Measurements from ENCODE around the gene ILKAP.

Gene ILKAP

DNA sequence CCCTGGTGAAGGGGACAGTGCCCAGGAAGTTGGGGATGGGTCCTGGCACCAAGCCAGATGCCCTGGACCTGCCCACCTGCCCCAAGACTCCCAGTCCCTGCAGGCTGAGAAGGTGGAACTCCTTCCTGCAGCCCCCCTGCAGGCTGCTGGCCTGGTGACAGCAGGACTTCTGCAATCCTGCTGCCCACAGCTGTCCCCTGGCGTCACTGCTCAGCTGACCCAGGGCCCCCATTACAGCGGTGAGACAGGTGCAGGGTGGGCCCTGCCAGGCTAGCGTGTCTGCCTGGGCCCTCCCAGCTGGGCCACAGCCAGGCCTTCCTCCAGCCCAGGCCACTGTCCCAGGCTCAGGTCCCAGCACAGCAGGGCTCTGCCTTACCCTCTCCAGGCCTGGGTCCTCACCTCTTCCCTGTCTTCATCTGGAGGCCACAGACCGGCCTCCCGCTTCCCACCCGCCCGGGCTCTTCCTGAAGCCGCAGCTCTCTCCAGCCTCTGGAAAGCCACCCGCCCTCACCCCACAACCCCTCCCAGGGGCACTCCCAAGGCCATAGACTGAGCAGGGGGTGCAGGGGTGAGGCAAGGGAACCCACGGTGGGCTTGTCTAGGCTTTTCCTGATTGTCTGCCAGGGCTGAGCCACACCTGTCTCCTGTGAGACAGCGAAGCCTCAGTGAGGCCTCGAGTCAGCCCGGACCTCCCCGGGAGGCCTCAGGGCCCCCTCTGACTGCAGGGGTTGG is 53.5 kb downstream of the ILKAP start:
- no peak for DNase-seq

DNA sequence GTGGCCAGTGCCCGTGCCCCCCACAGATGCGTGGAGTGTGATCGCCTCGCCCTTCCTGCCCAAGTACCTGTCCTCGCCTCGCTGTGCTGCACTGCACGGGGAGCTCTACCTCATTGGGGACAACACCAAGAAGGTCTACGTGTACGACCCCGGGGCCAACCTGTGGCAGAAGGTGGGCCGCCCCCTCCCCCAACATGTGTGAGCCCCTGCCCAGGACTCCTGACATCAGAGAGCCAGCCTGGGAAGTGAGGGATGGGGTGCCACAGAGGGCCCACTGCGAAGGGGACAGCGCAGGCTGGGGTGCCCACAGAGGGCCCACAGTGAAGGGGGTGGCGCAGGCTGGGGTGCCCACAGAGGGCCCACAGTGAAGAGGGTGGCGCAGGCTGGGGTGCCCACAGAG is 54.5 kb downstream of the ILKAP start:
- no peak for DNase-seq

DNA sequence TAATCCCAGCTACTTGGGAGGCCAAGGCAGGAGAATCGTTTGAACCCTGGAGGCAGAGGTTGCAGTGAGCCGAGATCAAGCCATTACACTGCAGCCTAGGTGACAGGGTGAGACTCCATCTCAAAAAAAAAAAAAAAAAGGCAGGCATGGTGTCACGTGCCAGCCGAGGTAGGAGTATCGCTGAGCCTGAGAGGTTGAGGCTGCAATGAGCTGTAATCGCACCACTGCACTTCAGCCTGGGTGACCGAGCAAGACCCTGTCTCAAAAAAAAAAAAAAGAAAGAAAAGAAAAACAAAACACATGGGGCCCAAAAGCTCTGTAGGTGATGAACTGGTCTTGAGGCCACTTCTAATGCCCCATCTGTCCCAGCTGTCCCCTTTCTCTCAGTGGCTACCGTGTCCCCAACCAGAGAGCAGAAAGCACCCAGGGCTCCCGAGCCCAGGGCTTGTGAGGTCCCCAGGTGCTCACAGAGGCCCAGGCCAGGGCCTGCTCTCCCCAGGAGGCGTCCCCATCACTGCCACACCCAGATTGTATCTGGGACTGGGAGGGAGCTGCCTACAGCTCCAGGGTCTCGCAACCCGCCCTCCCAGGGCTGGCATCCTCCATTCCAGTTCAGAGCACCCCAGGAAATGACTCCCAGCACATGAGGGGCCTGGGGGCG is 56.5 kb downstream of the ILKAP start:
- no peak for DNase-seq

DNA sequence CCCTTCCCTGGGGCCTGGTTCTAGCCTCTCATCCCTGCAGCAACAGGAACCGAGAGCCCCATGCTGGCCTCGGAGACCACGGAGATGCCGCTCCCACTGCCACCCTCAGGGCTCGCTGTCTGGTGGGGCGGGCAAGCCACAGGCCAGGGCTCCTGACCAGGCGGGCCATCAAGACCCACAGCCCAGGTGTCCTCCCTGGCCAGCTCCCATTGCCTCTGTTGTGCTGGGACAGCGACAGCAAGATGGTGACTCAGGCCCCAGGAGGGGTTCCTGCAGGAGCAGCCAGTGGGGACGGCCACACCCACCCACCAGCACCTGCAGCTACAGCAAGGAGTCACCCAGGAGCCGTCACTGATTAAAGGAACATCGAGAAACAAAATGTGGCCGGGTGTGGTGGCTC is 57.6 kb downstream of the ILKAP start:
- DNase-seq: no peak

DNA sequence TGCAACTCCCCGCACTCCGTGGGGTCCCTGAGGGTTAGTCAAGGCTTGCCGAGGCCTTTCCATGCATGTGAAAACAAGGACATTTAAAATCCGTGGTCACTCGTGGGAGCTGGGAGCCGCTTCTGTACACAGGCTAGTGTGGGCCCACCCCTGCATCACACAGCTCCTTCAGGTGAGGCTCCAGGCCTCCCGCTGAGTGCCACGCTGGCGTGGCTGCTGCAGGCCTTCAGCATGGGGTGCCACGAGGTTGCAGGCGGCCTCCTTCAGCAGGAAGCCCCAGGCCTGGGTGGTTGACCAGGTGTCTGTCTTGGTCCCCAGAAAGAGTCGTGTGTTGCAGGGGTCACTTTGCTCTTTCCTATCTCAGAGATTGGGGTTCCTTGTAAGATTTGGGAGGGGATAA is 58.4 kb downstream of the ILKAP start:
- DNase-seq: no peak

DNA sequence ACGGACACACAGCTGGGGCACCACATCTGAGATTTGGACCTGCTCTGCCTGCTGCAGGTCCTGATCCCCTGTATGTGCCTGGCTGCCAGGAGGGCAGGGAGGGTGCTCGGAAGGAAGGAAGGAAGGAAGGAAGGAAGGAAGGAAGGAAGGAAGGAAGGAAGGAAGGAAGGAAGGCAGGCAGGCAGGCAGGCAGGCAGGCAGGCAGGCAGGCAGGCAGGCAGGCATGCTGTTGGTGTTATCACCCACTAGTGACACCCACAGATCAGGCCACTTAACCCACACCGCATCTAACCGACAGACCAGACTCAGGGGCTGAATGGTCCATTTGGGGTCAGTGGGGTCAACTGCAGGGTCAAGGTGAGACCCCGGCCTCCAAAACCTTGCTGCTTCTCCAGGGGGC is 59.2 kb downstream of the ILKAP start:
- DNase-seq: no peak

DNA sequence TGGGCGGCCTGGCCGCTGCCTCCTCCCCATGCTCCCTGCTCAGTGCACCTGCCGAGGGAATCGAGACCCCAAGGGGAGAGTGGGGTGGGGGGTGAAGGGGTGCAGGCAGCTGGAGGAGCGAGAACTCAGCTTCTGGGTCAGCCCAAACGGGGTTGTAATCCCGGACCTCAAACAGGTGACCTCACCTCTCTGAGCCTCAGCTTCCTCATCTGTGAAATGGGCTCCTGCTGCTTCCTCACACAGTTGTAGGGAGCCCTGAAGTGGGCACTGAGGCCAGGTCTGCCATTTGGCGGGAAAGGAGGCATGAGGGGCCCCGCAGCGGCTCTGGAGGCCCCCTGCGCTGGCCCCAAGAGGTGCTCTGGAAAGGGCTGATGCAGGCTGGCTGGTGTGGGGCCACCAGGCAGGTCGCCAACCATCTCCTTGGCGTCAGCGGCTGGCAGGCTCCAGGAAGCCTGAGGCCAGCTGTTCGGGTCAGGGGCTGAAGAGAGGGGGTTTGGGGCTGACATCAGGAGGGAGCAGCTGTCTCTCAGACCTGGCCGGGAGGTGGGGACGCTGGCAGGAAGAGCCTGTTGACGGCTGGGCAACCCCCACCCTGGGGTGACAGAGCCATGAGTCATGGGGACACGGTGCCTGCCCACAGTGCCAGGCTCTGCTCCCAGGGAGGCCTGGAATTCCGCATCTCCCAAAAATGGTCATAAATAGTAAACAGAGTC is 60.1 kb downstream of the ILKAP start:
- DNase-seq: no peak

DNA sequence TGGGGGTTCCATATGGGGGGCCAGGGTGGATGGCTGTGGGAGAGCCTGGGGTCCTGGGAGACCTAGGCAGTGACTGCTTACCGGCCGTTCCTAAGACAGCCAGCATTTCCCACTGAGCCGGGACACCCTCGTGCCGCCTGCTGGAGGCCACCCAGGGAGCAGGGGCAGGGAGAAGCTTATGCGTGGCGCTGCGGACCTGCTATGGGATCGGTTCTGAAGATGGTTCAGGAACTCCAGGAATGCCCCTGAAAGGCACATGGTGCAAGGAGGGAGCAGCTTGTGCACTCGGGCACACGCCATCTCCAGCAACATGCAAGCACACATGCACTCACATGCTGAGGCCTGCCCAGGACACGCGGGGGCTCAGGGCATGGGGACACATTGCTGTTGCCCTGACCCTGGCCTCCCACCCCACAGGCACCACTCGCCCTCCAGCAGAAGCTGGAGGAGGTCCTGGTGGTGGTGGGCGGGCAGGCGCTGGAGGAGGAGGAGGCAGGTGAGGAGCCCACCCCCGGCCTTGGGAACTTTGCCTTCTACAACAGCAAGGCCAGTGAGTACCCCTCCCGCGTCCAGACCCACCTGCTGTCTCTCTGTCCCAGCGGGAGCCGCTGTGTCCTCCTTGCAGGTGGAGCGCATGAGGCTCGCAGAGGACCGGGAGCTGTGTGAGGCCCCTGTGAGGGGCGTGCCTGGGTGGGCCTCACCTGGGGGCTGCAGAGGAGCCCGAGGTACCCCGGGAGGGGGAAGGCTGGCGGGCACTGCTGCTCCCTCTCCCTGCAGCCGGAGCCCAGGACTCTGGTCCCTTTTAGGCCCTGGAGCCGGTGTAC is 60.9 kb downstream of the ILKAP start:
- DNase-seq: no peak

DNA sequence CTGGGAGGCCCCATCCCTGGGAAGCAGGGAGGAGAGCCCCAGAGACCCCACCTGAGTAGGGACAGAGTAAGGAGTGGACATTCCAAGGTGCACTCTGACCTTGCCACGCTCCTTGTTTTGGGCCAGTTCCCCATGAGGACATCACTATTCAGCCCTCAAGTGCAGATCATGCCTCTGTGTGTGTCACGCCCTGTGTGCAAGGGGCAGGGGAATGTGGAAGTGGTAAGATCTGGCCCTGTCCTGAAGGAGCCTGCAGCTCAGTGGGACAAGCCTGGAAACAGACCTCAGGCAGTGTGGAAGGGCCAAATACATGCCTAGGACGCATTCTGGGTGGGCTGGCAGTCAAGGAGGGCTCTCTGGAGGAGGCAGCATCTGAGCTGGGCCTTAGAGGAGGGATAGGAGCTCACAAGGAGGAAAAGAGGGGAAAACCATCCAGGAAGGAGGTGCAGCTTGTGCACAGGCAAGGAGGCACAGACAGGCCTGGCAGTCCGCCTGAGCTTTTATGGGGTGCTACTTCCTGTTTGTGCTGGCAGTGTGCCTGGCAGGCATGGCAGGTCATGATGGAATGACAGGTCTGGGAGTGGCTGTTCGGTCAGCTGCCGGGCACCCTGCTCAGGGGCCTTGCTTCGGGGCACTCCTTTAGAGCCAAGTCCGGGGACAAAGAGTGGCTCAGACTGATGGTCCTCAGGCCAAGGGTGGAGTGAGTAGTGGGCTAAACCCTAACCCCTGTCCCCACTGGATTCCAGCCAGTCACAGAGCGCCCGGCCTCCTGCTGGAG is 61.8 kb downstream of the ILKAP start:
- DNase-seq: peak in 1 of 2 donors; percentile 24

DNA sequence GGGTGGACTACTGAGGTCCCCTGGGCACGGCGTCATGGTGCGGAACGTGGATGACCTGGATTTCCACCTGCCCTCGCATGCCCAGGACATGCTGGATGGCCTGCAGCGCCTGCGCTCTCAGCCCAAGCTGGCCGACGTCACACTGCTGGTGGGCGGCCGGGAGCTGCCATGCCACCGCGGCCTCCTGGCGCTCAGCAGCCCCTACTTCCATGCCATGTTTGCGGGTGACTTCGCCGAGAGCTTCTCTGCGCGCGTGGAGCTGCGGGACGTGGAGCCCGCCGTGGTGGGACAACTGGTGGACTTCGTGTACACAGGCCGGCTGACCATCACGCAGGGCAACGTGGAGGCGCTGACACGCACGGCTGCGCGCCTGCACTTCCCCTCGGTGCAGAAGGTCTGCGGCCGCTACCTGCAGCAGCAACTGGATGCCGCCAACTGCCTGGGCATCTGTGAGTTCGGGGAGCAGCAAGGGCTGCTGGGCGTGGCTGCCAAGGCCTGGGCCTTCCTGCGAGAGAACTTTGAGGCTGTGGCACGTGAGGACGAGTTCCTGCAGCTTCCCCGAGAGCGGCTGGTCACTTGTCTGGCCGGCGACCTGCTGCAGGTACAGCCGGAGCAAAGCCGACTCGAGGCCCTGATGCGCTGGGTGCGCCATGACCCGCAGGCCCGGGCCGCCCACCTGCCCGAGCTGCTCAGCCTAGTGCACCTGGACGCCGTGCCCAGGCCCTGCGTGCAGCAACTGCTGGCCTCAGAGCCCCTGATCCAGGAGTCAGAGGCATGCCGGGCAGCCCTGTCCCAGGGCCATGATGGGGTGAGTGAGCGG is 62.6 kb downstream of the ILKAP start:
- no peak for DNase-seq

DNA sequence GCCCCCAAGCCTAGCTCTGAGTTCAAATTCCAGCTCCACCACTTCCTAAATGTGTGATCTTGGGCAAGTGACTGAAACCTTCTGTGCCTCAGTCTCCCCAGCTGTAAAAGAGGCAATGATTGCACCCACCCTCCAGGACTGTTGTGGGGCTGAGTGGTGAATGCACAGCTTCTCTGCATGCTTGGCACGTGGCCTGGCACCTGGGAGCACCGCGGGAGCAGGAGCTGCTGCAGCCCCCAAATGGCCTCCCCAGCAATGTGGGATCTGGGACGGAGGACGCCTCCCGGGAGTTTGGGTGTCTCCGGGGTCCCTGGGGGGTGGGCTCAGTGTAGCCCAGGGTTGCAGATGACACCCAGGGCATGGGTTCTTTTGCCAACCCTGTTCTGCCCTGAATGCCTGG is 63.5 kb downstream of the ILKAP start:
- DNase-seq: no peak

DNA sequence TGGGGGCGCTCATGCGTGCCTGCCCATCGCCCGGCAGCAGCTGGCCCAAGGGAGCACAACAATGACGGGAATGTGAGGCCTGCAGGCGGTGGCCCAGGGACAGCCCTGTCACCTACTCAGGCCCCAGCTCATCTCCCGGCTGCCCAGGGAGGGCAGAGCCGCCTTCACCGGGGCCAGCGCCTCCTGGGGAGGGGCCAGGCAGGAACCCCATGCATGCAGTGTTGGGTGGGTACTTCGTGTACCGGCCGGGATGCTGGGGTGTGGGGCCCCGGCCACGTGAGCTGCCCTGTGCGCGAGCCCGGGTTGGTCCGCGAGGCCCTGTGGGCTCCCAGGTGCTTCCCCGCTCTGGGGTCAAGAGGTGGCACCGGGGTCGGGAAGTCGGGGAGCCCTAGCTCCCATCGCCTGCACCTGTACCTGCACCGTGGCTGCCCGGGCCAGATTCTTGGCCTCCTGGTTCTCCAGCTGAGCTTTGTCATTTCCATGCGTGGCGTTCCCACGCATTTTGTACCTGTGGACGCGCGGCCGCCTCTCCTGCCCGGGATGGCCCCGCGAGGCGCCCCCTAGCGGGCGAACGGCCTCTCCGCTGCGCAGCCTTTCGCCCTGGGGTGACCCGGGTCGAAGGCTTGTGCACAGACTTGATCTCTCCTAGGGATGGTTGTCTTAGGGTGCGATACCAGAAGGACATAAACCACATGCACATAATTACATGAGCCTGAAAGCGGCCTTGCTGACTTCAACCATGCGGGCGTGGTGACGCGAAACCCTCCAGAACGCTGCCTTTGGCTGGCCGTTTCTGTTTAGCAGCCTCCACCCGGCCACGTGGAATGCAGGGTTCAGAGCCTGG is 64.1 kb downstream of the ILKAP start:
- DNase-seq: peak in 1 of 2 donors; percentile 19

DNA sequence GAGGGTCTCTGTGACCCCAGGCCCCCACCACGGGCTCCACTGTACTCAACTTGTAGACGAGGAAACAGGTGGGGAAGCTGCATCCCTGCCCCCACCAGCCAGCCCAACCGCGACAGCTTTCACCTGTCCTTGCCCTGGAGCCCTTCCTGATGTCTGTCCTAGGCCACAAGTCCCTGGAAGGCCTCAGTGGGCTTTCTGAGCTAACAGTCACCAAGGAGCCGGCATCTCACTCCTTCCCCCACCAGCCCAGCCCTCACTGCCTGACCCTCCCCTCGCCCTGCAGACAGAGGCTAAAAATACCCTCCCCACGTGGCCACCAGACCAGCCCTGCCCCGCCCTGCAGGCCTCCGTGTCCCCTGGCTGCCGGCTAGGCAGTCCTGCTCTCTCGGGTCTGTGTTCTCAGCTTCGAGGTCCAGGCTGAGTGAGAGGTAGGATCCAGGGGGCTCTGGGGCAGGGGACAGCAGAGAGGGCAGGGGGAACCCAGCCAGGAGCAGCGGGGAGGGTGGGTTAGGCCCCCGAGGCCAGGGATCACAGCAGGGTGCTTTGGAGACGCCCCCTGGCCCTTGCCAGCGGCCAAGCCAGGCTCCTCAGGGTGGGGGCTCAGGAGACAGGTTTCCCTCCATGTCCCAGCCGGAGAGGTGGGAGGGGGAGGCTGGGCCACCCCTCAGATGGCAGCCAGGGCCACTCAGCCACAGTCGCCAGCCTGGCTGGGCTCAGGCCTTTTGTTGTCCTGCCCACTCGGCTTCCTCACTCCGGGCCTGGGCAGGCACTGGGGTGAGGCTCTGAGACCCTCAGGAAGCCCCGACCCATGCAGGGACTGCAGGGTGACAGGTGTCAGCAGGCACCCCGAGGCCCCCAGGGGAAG is 64.9 kb downstream of the ILKAP start, which contains the start of gene KLHL30:
TSS of gene KLHL30 (plus strand) at position 338 of the 865 bp plus-strand sequence. CDS start 2,087 bp downstream, outside the sequence.
- DNase-seq: no peak

DNA sequence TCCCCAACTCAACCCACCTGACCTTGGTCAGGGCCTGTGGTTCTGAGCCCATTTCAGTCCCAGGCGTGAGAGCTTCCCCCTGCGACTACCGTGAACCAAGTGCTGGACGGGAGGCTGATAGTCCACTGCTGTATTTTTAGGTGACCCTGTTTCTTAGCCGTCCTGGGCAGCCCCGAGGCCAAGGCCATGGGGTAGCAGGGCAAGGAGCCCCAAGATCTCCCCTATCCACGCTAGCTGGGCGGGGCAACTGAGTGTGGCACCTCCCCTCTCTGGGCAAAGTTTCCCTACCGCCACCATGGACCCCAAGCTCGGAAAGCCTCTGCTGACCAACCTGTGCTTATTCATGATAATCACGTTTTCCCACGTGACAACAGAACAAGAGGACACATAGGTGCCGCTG is 65.6 kb downstream of the ILKAP start:
- DNase-seq: no peak

DNA sequence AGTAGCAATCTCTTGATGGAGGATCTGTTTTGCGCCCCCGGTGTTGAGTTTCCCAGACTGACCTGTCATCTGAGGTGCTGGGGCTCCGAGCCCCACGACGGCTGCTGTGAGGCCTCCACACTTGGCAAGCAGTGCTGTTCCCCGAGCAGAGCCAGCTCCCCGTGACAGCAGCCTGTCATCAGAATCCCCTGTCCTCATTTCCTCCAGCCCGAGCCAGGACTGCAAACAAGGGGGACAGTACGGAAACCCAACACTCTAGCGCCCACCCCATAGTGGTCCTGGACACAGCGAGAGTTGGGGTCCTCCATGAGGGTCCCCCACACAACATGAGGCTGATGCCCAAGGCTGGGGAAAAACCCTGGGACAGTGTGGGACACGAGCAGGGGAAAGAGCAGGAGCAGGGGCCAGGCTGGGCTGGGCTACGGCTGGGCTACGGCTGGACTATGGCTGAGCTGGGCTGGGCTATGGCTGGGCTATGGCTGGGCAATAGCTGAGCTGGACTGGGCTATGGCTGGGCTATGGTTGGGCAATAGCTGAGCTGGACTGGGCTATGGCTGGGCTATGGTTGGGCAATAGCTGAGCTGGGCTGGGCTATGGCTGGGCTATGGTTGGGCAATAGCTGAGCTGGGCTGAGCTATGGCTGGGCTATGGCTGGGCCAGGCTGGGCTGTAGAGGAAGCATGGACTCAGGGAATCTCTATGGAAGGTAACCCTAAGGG is 66.5 kb downstream of the ILKAP start:
- peak in 1 of 2 donors; percentile 74 for DNase-seq

DNA sequence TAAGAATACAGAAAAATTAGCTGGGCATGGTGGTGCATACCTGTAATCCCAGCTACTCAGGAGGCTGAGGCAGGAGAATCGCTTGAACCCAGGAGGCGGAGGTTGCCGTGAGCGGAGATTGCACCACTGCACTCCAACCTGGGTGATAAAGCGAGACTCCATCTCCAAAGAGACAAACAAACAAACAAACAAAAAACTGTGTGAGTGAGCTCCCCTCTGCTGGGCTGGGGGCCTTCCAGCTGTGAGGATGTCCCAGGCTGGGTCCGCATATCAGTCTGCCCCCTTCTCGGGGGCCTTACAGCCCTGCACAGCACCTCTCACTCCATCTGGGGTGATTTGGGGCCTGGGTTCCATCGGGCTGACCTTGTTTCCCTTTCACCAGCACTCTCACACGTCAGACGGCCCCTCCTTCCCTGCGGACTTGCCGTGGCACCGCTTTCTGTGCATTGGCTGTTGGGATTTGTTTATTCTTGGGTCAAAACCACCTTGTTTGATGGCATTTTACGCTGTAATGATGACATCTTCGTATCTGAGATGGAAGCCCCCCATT is 67.8 kb downstream of the ILKAP start:
- no peak for DNase-seq

DNA sequence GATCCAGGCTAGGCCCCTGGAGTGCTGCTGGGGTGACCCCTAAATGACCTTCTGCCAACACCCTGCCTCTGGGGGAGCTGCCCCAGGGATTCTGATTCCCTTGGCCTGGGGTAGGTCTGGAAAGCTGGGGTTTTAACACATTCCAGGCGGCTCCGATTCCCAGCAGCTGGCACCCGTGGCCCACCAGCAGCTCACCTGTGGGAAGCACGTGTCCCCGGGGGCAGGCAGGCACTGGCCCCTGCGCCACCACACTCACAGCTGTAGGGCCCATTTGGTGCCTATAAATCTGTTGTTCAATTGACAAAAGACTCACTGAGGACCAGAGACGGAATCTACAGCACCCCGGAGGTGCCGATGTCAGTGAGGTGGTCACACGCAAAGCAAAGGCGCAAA is 69.1 kb downstream of the ILKAP start:
- DNase-seq: no peak

Measured in CD4-positive, alpha-beta T cell treated with Interleukin-4 for 1 hour (primary cell).